Amniotic epithelial cell (primary cell): ENCODE results near the gene ZNF165.
"Not testable (repeated sequence)": the region's sequence is repeated elsewhere in the genome, so short reads cannot be mapped to it uniquely, and the experiment has no call there.

Source experiments
- DNase-seq: peaks from one replicate; pipeline ENCODE4 v3.0.0-alpha.2; 2010; ENCODE audit warnings: low read depth

The ZNF165 gene

DNA sequence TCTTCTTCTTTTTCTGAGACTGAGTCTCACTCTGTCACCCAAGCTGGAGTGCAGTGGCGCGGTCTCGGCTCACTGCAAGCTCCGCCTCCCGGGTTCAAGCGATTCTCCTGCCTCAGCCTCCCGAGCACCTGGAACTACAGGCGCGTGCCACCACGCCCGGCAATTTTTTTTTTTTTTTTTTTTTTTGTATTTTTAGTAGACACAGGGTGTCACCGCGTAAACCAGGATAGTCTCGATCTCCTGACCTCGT is at the start of gene ZNF165:
TSS of gene ZNF165 (plus strand) at position 188 of the 250 bp plus-strand sequence. CDS start 4,913 bp downstream, outside the sequence.
- DNase-seq = not testable (repeated sequence)

DNA sequence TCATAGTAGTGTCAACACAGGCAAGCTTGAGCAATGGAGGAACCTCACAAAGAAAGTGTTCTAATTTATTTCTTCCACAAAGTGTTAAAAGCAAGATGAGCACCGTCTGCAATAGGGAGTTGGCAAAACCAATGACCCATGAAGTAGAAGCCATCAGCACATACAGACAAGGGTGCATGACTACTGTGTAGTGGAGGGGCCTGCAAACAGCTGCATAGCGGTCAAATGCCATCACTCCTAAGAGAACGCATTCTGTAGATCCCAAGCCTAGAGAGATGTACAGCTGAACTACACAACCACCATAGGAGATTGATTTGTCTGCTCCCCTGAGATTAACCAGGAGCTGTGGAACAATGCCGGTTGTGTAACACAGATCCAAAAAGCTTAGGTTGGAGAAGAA is 26.8 kb upstream of the ZNF165 start:
- DNase-seq = no peak

DNA sequence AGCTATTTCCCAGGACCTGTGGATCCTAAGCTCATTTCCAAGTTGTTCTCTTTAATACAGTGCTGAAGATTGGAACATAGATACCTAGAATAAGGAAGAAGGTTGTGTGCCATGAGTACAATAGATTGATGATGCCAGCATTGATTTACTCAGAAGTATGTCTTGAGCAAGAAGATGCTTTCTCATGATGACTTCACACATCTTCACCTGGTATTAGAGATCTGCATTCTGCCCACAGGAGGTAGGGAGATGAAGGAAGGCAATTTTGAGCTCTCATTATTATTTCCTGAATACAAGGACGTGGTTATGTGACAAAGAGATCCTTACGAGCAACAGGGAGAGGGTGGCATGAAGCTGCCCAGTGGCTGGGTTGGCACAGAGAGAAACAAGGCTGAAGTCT is 20.0 kb upstream of the ZNF165 start:
- DNase-seq = no peak

DNA sequence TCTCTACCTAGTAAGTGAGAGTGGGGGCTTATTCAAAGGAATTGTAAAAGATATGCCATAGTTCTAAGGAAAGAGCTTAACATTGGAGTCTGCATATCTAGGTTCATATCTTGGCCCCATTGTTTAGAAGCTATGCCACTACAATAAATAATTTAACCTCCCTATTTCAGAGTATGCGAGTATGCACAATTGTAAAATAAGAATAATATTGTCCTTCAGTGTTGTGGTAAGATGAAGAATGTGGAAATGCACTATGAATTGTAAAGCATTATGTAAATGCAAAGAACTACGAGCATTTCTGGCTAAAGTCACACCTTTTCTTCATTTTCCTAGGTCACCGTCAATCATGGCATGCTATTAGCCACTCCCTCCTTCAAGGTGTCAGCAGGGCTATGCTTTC is 16.1 kb upstream of the ZNF165 start:
- no peak for DNase-seq

DNA sequence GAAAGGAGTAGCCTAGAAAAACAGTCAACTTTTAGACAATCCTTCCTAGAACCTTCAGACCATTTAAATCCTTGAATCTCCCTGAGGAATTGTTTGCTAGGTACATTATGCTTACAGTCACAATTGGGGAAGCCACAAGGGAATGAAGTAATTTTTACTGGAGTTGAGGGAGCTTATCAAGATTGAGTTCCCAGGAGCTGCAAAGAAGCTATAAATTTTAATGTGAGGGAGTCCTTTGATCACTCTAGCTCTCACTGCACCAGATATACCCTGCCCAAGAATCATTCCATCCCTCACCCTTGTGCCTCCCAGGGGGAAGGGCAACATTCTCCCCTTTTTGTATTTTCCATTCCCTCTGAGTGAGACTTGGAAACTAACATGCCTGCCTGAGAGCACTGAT is 12.3 kb upstream of the ZNF165 start:
- DNase-seq = no peak

DNA sequence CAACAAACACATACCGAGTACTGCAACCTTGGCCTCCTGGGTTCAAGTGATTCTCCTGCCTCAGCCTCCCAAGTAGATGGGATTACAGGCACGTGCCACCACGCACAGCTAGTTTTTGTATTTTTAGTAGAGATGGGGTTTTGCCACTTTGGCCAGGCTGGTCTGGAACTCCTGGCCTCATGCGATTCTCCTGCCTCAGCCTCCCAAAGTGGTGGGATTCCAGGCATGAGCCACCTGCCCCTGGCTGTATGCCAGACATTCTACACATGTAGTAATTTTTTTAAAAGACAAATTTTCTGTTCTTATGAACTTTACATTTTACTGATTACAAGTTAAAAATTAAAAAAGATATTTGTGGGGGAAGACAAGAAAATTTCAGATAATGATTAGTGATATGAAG is 9.4 kb upstream of the ZNF165 start:
- not testable (repeated sequence) for DNase-seq

DNA sequence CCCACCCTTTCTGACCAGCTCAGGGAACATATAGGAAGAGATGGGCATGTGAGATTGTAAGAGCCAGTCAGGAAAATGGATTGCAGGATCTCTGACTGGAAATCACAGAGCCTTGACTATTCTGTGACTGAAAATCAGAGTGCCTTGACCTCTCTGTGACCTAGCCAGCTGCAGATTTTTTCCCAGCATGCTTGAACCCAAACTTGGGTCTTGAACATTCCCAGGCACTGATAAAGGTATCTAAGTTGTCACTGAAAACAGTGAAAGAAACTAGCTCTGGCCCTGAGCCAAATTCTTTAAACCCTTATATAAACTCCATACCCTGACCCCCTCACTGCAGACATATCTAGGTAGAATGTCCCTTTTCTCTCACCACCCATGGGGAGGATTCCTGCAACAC is 2.3 kb upstream of the ZNF165 start:
- no peak for DNase-seq

DNA sequence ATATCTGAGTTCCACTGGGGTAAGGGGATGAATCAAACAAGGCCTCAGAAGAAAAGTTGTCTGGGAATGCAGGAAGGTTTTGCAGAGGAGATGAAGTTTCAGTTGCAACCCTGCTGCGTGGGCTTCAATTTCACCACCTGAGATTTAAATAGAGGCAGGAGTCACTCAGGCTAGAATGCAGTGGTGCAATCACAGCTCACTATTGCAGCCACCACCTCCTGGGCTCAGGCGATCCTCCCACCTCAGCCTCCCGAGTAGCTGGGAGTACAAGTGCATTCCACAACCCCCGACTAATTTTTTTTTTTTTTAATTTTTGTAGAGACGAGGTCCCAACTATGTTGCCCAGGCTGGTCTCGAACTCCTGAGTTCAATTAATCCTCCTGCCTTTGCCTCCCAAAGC is 1.5 kb upstream of the ZNF165 start:
- DNase-seq = peak; percentile 3

DNA sequence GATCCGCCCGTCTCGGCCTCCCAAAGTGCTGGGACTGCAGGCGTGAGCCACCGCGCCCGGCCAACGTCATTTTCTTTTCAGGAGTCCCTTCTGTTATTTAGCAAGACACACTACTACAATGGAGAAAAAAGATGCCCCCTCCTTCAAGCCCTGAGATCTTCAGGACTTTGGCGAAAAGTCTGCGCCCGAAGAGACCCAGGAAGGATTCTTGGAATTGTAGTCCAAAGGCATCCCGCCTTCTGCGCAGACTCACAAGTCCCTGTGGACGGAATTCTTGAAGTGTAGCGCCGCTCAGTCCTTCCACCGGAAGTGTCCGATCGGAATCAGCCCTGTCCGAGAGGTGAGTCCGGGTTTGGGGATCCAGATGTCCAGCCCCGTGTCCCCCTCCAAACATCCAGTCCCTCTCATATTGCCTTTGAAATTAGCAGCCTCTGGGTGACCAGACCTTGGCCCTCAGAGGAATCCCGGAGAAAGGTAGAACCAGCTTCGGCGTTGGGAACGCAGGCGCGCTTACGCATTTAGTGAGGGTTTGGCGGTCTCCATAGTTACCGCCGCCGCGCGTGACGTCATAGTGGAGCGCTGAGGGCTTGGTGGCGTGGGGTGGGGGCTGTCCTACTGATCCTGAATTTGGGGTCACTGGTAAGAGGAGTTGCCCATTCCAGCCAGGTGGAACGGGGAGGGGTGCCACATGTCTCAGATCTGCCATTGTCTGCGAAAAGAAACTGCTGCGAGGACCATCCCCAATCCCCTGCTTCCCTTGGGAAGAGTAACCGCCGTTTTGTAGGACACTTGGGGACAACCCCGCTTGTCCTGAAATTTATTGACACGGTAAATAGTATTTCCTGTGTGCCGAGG is 490 bp downstream of the ZNF165 start:
- peak; percentile 98 for DNase-seq

DNA sequence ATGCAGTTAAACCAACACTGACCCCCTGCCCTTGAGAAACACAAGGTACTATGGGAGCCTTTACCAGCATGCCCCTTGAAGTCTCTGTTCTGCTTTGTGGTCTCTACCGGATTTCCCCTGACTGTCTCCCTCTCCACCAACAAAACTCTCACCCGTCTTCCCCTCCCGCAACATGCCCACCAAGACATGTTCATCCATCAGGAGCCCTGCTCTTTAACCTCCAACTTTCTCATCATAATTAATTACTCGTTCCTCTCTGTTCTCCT is 1.1 kb downstream of the ZNF165 start:
- no peak for DNase-seq

DNA sequence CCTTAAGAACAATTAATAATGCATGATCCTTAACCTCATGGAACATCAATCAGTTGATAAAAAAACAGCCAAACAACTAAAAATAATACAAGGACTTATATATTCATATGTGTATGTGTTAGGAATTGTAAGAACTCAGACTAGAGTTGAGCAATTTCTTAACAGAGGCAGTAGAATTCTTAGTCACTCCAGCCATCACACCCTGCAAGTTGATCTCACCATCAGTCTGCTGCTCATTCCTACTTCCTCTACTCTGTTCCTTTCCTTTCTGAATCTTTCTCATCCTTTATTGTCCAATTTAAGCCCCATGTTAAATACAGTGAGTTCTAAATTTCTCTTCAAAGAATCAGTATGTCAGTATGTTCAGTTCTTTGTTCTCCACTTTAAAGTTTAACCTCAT is 2.6 kb downstream of the ZNF165 start:
- DNase-seq = no peak

DNA sequence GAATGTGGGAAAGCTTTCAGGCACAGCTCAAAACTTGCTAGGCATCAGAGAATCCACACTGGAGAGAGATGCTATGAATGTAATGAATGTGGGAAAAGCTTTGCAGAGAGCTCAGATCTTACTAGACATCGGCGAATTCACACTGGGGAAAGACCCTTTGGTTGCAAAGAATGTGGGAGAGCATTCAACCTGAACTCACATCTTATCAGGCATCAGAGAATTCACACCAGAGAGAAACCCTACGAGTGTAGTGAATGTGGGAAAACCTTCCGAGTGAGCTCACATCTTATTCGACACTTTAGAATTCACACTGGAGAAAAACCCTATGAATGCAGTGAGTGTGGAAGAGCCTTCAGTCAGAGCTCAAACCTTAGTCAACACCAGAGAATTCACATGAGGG is 8.7 kb downstream of the ZNF165 start:
- DNase-seq = no peak

DNA sequence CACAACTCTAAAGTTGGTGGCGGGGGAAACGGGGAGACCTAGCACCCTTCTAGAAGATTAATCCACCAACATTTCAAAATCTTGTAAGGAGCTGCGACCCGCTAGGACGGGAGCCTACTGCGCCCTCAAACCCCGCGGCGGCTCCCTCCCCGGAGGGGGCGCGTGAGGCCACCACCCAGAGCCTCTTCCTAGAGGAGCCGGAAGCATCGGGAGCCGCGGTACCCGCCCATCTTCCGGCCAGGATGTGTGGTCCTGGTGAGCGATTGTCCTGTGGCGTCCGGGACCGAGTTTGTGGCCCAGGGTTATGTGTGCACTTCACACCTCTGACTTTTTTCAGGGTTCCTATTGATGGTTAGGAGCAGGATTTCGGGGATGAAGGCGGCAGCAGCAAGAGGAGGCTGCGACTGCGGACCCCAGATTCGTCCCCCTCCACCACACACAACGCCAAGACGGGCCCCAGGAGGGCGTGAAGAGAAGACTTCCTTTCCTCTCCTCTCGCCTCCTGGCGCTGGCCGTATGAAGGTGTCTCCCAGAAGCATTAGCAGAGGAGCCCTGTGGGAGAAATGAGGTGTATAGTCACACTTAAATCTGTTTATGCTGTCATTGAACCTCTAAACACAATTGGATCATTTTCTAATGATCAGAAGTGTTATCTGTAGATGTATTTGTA is 10.7 kb downstream of the ZNF165 start:
- DNase-seq = no peak

DNA sequence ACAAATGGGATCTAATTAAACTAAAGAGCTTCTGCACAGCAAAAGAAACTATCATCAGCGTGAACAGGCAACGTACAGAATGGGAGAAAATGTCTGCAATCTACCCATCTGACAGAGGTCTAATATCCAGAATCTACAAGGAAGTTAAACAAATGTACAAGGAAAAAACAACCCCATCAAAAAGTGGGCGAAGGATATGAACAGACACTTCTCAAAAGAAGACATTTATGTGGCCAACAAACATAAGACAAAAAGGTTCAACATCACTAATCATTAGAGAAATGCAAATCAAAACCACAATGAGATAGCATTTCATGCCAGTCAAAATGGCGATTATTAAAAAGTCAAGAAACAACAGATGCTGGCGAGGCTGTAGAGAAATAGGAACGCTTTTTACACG is 21.9 kb downstream of the ZNF165 start:
- not testable (repeated sequence) for DNase-seq

DNA sequence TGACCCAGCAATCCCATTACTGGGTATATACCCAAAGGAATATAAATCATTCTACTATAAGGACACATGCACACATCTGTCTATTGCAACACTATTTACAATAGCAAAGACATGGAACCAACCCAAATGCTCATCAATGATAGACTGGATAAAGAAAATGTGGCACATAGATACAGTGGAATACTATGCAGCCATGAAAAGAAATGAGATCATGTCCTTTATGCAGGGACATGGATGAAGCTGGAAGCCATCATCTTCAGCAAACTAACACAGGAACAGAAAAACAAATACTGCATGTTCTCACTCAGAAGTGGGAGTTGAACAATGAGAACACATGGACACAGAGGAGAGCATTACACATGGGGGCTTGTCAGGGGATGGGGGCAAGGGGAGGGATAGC is 22.3 kb downstream of the ZNF165 start:
- not testable (repeated sequence) for DNase-seq

DNA sequence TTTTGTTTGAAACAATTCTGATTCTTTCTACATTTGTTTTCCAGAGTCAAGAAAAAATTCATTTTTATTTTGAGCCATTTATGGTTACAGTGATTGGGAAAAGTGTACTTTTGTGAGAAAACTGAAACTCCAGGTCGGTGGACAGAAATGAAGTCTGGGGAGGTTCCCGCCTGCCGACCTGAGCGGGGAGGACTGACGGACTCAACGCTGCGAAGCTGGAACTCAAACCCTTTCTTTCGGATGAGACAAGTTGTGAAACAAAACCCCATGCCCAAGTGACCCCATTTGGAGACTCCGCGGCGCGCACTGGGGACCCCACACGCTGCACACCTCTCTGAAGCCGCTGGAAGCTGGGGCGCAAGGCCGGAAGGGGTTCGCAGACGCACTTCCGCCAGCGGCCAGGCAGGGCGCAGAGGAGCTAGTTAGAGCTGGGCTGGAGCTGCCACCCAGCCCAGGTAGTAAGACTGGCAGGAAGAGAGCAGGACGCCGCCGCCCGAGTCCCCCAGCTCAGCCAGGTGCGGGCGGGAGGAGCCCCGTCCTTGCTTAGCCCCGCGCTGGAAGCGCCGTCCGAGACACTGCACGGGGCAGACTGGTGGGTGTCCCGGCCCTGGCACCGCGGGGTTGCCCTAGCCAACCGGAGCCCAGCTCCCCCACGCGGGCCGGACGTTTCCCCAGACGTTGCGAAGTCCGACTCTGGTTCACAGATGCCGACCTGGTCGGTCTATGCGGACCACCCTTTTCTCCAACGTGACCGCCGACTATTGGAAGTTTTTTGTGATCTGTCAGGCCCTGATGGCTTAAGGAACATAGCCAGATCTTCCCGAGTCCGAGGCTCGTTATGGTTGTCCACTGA is 24.2 kb downstream of the ZNF165 start:
- peak; percentile 76 for DNase-seq

DNA sequence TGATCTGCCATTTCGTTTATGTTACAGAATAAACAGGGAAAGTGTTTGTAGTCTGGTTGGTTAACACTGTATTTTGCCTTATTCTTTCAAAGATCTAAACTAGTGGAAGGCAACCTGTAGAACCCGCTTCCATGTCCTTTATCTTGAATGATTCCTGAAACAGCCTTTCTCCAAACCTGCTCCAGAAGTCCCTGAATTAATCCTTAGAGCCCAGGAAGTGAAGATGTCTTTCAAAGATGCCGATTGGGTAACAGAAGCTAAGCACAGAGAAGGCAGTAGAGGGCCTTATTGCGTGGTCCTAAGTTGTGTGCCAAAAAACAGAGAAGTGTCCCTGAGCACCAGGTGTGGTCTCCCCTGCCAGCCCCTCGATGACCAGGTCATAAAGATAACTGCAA is 24.9 kb downstream of the ZNF165 start:
- DNase-seq = peak; percentile 24

DNA sequence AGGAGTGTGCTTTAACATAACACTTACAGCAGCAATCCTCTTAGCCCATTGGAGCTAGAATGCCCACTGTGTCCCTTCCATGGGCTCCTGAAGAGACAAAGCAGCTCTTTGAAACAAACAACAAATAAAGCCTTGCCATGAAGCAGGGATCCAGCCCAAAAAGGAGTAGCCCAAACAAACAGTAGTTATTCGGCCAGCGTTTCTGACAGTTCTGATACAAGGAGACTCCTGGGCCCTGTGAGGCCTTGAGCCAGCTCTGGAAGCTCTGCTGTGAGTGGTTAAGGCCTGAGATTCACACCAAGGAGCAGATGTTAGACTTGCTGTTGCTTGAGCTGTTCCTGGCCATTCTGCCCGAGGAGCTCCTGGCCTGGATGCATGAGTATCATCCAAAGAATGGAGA is 27.1 kb downstream of the ZNF165 start:
- DNase-seq = no peak

DNA sequence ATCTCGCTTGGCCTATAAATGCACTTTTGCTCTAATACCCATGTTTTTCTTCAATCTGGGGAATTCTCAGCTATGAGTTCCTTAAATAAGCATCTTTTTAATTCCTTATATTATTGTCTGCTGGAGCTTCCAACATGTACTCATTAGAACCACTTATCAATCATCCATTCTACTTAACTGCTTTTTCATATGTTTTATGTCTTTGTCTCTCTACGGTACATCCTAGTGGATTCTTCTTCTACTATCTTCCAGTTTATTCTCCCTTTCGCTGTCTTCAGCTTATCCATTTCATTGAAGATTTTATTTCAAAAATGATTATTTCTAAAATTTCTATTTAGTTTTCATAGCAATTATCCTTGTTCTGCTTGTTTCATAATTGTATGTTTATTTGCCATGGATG is 31.6 kb downstream of the ZNF165 start:
- DNase-seq = no peak

DNA sequence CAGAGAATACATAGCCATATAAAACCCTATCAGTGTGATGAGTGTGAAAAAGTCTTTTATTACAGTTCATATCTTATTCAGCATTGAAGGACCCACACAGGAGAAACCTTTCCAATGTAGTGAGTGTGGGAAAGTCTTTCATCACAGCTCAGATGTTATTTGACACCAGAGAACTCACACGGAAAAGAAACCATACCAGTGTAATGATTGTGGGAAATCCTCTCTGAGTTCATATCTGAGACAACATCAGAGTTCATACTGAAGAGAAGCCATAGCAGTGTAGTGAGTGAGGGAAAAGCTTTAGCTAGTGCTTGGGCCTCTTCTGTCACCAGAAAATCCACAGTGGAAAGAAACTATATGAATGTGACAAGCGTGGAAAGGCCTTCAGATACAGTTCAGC is 35.4 kb downstream of the ZNF165 start:
- DNase-seq = no peak

DNA sequence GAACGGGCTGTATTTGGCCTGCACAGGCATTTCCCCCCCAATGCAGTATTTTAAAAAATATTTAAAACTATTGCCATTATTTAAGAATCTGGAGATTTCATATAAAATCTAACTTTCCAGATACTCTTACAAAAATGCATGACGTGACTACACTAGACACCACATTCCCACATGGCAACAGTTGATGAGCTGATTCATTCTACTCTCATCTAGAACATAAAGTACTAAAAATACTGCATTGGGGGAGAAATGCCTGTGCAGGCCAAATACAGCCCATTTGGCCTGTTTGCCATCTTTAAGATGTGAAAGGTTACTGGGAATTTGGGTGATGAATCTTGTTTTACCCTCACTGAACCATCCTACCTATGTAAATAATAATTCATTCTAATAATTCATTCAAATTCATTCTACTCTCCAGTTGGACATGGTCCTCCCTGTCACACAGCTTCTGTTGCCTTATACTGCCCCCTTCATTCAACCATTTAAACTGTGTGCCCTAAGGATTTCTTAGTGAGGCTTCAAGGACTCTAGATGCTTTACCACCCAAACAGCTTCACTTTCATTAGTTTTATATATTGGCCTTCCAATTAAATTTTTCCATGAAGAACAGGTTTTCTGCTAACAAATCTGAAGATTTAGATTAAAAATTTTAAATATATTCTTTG is 37.1 kb downstream of the ZNF165 start:
- DNase-seq = peak; percentile 28

DNA sequence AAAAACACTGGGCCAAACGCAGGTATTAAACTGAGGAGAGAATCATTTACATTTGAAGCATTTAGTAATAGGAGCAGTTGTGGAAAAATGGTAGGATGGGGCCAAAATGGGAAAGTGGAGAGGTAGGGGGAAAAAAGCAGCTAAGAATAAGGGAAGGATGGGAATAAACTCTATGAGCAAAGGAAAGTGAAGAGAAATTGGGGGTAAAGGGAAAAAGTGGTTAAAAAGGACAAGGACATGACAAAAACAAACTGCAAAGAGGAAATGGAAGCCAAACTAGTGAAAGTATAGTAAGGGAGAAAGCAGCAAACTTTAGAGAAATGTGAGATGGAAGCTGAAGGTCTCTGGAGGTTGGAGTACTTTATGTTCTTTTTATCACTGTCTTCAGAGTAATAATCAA is 37.8 kb downstream of the ZNF165 start:
- no peak for DNase-seq

DNA sequence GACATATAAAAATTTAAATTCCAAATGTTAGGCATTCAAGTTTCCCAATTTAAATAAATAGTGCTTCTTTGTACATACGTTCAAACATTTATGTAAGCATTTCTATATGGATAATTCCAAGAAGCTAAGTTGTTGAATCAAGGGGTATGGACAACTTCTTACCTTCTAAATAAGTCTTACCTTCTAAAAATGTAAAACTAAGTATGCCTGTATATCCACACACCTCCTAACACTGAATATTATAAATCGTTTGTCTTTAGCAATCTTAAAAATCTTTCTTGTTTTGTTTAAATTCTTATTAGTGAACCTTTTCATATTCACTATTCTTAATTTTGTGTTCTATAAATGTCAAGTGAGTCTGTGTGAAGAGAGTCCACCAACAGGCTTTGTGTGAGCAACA is 41.5 kb downstream of the ZNF165 start:
- DNase-seq = no peak
